ENCODE results near the gene STT3B.
"Not testable (repeated sequence)": the region's sequence is repeated elsewhere in the genome, so short reads cannot be mapped to it uniquely, and the experiment has no call there.

The STT3B gene

DNA sequence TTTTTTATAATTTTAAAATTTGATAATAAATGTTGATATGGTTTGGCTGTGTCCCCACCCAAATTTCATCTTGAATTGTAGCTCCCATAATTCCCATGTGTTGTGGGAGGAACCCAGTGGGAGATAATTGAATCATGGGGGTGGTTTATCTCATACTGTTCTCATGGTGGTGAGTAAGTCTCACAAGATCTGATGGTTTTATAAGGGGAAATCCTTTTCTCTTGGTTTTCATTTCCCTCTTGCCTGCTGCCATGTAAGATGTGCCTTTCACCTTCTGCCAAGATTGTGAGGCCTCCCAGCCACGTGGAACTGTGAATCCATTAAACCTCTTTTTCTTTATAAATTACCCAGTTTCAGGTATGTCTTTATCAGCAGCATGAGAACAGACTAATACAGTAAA, 72.6 kb downstream of the STT3B start:
- not testable (repeated sequence) for DNase-seq (ENCODE audit: low spot score)

- no peak for DNase-seq (ENCODE audit: low spot score)
Measured at GRCh38 chr3:31606453-31606852, 73.7 kb downstream of the STT3B start.

DNA sequence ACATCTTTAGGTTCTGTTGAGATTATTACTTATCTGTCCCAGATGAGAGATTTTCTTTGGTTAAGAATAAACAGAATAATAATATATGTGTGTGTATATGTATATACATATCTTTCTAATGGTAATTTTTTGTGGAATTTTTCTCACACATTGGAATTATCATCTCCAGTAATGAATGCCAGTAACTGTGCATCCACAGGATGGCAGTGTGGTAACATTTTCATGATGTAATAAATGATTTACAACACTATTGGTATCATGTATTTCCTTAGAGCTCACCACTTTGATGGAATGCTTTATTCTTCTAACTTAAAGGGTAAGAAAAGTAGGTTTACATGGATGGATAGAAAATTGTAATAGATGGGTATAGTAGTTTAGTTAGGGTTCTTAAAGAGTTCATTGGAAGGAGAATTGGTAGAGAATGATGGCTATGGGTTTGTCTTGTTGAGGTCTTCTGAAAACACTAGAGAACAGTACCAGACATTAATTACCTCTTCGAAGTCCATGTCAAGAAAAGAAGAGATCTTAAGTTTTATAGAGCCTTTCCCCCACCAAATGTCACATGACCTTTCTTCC, 78.1 kb downstream of the STT3B start:
- DNase-seq (ENCODE audit: low spot score), result peak; percentile 19

DNA sequence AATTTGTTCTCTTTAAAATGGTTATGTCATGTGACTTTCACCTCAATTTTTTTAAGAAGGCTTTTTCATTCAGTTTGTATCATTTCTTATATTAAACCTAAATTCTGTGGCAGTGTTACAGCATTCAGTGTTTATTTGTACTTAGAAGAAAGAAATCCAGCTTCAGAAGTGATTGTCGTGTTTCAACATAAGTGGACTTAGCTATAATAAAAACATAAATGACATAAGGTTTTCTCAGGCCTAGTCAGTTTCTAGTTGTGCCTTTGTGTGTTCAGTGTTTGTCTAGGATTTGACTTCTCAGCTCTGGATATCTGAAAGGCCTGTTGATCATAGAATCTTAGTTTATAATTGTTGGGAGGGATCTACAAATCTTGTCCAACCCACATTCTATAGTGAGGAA, 80.5 kb downstream of the STT3B start:
- no peak for DNase-seq (ENCODE audit: low spot score)

DNA sequence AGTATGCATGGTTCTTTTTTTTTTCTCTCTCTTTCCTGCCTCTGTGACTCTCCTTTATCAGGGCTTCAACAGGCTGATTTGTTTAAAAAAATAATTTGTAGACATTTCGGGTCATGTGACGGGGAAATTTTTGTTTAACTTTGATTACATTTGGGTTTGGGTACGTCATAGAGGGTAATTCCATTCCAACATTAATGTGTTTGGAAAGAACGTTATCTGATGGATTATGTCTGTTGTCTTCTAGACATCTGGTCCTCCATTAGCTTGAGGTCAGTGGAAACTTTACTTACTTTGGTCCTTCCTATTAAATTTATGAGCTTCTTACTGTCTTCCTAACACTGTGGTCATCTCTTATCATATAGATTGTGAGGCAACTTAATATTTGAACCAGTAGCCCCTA, 80.9 kb downstream of the STT3B start:
- no peak for DNase-seq (ENCODE audit: low spot score)

DNA sequence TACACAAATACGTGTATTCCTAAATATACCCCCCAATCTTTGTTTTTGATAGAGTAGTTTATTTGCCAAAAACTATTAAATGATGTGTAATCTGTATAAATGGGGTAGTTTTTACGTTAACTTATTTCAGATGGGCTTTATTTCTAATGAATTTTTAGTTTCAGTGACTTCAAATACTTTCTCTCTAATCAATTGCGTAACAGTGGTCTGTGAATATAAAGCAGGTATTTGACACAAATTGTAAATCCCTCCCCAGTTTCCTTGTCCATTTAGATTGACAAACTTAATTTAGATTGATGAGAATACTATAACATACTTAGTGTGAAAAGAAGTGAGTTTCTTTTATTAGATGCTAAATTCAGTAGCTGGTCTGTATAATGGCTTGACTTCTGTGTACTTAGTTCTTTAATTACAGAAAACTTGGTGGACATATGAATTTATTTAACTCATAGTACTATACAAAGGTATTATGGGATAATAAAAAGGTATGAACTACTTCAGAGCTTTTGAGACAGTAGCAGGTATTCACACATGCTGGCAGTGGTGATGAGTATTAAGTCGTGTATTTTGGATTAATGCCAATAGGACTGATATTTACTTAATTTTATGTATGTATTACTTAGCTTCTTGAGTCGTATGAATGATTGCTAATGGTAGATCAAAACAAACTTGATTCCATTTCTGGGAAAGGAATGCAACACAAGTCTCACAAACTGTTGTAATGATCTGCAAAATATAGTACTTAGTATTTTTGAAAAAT, 81.6 kb downstream of the STT3B start:
- DNase-seq (ENCODE audit: low spot score), result no peak

- no peak for DNase-seq (ENCODE audit: low spot score)
Measured at GRCh38 chr3:31615071-31615875, 82.5 kb downstream of the STT3B start.

DNA sequence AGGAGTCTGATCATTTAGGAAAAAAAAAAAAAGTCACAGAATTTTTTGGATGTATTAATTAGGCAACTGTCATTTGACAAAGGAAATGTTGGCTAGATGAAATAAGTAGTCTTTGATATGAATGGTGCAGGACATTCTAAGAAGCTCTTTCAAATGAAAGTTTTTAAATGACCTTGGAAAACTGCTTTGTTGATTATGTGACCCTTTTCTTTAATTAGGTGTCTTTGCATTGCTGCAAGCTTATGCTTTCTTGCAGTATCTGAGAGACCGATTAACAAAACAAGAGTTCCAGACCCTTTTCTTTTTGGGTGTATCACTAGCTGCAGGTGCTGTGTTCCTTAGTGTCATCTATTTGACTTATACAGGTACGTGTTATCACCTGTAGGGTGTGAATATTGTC, 84.0 kb downstream of the STT3B start:
- no peak for DNase-seq (ENCODE audit: low spot score)

GRCh38 chr3:31620656-31621055, 87.9 kb downstream of the STT3B start:
- DNase-seq (ENCODE audit: low spot score), result no peak

DNA sequence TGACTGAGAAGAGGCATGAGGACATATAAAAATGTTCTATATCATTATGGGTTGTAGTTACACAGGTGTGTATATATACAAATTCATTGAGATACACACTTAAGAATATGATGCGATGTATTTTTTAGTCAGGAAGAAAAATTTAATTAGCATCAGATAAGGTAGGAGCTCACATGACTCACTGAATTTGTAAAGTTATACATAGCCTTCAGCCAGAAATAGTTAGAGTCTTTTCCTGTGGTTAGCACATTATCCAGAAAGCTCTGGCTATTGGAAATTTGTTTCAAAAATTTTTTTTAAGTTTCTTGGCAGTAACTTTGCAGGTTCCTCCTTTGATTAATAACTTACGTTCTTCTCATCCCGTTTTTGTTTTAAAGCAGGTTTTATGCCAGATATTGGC, 88.6 kb downstream of the STT3B start:
- DNase-seq (ENCODE audit: low spot score), result no peak

- DNase-seq (ENCODE audit: low spot score), result no peak
Measured at GRCh38 chr3:31622636-31623288, 90.0 kb downstream of the STT3B start.

- DNase-seq (ENCODE audit: low spot score), result no peak
Measured at GRCh38 chr3:31624083-31624709, 91.5 kb downstream of the STT3B start.

DNA sequence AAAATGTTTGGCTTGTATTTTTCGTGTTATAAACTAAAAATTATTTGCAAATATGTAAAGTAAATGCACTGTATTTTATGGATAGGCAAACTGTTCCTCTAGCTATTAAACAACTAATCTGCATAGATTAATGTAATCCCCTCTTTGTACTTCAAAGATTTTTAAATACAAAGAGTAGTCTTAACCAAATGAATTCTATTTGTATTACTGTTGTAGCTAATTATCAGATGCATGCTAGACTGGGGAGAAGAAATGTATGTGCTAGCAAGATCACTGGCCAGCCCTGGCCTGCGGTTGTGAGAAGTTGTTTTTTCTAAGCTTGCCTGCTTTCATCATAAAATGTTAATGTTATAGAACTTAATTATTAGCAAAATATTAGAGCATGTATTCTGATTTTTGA, 92.6 kb downstream of the STT3B start:
- no peak for DNase-seq (ENCODE audit: low spot score)

DNA sequence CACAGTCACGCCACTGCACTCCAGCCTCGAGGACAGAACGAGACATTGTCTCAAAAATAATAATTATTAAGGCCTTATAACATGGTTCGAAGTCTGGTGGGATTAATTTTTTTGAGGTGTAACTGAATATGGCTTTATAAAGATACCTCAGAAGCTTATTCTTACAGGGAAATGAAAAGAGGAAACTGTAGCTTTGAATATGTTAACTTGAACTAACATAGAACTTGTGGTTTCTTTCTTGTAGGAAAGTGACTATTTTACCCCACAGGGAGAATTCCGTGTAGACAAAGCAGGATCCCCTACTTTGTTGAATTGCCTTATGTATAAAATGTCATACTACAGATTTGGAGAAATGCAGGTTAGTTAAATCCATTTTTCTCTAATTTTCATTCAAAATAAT, 96.3 kb downstream of the STT3B start:
- no peak for DNase-seq (ENCODE audit: low spot score)

GRCh38 chr3:31634476-31634875, 101.8 kb downstream of the STT3B start:
- peak; percentile 10 for DNase-seq (ENCODE audit: low spot score)

GRCh38 chr3:31635545-31635944, 102.8 kb downstream of the STT3B start:
- DNase-seq (ENCODE audit: low spot score), result no peak

DNA sequence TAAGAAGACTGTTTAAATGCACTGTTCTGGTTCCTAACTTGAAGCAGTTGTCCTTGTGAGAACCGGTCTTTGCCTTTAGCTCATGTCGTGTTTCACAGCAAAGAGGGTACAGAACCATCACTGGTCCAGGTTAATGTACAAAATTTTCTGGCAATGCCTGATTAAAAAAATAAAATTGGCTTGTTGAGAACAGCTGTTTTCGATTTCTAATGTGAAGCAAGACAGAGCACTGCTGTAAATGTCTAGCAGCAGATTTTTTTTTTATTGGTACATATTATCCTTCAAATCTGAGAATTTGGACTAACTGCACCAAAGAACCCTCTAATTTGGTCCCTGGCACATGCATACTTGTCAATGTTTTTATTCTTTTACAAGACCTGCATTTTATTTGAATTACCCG, 103.3 kb downstream of the STT3B start:
- no peak for DNase-seq (ENCODE audit: low spot score)

GRCh38 chr3:31636694-31637442, 104.1 kb downstream of the STT3B start:
- no peak for DNase-seq (ENCODE audit: low spot score)

GRCh38 chr3:31639828-31640227, 107.1 kb downstream of the STT3B start:
- DNase-seq (ENCODE audit: low spot score), result no peak

- DNase-seq (ENCODE audit: low spot score), result no peak
Measured at GRCh38 chr3:31645256-31645655, 112.5 kb downstream of the STT3B start.

GRCh38 chr3:31648286-31648968, 115.7 kb downstream of the STT3B start:
- no peak for DNase-seq (ENCODE audit: low spot score)

Measured in cerebellar cortex (tissue), 1 donor.